Measurements from ENCODE around the gene NRTN.
"Not testable (repeated sequence)": the region's sequence is repeated elsewhere in the genome, so short reads cannot be mapped to it uniquely, and the experiment has no call there.

The NRTN gene

DNA sequence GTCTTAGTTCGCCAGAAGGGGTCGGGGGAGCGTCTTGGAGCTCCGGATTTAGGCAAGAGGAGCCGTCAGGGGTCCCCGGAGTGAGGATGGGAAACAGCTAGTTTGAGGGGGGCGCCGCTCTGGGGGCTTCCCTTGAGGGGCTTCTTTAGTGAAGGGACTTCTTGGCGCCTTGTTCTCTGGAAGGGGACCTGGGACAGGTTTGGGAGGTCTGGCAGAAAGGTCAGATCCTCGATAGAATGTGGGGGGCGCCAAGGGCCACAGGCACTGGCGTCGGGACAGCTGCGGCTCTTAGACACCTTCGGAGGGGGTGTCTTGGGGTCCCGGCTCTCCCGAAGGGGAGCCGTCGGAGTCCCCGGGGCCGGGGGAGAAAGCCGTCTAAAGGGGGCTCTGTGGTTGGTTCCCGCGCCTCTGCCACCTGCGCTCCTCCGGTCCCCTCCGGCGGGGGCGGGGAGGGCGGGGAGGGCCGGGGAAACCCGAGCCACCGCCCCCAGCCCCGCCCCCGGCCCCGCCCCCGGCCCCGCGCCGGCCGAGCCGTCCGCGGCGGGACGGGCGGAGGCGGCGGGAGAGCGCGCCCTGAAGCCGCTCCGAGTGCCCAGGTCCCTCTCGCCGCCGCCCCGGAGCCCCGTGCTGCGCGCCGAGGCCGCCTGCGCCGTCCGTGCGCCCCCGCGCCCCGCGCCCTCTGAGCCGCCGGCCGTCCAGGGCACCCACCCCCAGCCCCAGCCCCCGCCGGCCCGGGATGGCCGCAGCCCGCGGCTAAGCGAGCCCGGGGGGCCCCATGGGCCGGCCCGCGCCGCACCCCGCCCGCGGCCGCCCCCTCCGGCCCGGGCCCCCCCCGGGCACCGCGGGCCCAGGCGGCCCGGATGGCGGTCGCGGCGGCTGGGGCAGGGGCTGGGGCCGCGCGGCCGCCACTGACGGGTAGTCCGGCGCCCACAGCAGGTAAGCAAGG is at the start of gene NRTN:
NRTN (plus strand) TSS at position 552 of the 946 bp plus-strand sequence. CDS start 19,099 bp downstream, outside the sequence.
- DNase-seq (ENCODE audit: low read depth), result no peak

DNA sequence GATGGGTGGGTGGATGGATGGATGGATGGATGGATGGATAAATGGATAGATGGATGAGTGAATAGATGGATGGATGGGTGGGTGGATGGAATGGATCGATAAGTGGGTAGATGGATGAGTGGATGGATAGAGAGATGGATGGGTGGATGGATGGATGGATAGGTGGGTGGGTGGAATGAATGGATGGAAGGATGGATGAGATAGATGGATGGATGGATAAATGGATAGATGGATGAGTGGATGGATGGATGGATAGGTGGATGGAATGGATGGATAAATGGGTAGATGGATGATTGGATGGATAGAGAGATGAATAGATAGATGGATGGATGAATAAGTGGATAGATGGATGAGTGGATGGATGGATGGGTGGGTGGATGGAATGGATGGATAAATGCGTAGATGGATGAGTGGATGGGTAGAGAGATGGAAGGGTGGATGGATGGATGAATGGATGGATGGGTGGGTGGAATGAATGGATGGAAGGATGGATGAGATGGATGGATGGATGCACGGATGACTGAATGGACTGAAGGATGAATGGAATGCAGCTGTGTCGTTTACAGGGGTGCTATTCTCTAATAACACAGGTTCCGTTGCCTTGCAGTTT is 42.2 kb upstream of the NRTN start:
- no peak for DNase-seq (ENCODE audit: low read depth)

GRCh38 chr19:5765220-5765619 is 39.6 kb upstream of the NRTN start:
- DNase-seq (ENCODE audit: low read depth), result no peak

- no peak for DNase-seq (ENCODE audit: low read depth)
Observed at GRCh38 chr19:5767949-5768348, 36.9 kb upstream of the NRTN start.

DNA sequence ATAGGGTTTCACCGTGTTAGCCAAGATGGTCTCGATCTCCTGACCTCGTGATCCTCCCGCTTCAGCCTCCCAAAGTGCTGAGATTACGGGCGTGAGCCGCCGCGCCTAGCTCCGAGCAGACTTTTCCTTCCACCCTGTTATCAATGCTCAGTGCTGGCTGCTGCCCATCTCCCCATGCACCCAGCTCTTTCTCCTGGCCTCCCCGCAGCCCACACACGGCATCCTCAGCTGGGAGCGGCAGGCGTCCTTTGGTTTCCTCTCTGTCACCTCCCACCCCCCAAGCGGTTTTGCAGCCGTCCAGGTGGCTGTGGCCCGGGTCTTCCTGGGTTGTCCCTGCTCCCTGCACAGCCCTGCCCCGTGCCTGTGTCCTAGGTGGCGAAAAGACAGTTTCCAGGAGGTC is 32.5 kb upstream of the NRTN start:
- DNase-seq (ENCODE audit: low read depth), result no peak

- no peak for DNase-seq (ENCODE audit: low read depth)
Observed at GRCh38 chr19:5773276-5773675, 31.6 kb upstream of the NRTN start.

DNA sequence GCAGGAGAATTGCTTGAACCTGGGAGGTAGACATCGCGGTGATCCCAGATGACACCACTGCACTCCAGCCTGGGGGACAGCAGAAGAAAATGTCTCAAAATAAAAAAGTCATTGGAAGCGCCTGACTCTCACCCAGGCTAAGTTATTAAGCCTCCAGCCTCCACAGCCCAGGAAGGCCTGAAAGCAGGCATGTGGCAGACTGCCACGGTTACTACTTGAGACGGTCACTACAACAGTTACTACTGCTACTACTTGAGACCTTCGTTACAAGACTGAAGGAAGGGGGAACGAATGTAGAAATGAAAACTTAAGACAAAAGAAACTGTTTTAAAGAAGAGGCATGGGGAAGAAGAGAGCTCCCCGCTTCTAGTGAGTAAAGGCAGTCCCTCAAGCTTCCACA is 29.9 kb upstream of the NRTN start:
- DNase-seq (ENCODE audit: low read depth), result no peak

DNA sequence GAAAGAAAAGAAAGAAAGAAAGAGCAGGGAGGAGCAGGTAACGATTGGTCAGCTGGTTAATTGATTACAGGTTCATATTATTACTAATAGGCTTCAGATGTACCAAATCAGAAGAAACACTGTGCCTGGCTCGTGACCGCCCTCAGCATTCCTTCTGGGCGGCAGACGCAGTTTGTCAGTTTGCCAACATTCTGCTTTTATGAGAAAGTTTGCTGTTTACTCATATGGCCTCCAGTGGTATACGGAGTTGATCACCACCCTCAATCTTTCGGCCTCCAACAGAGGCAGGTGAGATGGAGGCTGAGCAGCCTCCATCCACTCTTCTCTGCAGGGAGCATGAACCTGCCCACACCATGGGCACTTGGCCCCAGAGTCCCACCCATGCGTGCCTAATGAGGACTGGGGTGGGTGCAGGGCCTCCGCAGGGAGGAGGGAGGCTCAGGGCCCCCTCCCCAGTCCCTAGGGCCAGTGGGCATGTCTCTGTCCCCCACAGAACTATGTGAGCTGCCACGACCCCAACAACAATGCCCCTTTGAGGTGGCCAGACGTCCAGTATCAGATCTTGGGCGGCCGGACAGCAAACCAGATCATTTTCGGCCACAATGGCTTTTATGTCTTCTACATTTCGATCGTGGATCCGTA is 29.1 kb upstream of the NRTN start:
- DNase-seq (ENCODE audit: low read depth), result no peak

GRCh38 chr19:5778402-5778801 is 26.5 kb upstream of the NRTN start:
- no peak for DNase-seq (ENCODE audit: low read depth)

- DNase-seq (ENCODE audit: low read depth), result not testable (repeated sequence)
Observed at GRCh38 chr19:5780916-5781315, 24.0 kb upstream of the NRTN start.

DNA sequence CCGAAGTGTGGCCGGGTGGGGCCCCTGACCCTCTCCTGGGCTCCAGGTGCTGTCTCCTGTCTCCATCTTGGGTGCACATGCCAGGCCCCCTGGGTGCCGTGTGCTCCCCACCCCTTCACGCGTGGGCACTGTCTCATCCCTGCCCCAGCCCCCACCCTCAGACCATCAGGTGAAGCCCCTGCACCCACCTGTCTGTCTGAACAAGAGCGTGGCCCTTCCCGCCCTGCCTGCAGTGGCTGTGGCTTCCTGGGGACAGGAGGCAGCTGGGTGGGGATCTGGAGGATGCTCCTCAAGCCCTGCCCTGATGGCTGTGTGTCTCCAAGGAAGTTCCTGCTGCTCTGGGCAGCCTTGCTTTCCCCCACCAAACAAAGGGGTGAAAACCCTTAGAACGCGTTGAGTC is 22.5 kb upstream of the NRTN start:
- no peak for DNase-seq (ENCODE audit: low read depth)

GRCh38 chr19:5782945-5783919 is 21.6 kb upstream of the NRTN start:
- DNase-seq (ENCODE audit: low read depth), result no peak

DNA sequence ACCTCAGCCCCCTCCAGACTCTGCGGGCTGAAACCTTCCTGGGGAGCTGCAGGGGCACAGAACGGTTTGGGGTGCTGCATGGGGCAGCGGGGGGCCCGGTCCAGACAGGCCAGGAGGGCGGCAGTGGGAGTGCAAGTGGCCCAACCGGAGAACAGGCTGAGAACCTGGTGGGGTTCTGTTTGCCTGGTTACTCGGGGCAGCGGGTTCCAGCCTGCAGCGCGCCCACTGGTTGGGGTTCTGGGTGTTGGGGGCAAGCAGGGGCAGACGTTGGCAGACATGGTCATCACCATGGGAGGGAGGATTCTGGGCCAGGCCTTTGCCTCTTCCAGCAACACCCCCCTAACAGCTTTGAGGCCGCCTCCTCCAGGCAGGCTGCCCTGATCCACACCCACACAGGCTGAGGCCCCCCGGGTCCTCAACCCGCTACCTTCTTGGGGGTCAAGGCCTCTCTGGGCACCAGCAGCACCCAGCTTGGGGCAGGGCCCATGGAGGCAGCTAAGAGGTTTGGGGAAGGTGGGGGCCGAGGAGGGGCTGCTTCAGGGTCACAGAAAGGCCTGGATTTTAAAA is 20.2 kb upstream of the NRTN start, which contains the start of gene PRR22:
PRR22 (minus strand) TSS at position 166 of the 567 bp plus-strand sequence; CDS start at position 80, 86 bp downstream.
- DNase-seq (ENCODE audit: low read depth), result no peak

DNA sequence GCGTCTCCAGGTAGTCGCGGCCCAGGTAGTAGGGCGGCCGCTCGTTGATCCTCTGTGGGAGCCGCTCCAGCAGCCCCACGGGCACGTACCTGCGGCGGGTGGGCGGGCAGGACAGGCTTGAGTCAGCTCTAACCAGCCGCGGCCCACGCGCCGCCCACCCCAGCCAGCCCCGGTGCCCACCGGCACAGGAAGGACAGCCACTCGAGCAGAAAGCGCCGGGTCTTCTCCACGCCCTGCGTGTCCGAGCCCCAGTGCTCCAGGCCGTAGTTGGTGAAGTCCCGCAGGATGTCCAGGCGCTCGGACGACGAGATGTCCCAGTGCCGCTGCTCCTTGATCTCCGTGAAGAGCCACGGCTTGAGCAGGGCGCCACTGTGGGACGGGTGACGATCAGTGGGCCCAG is 19.4 kb upstream of the NRTN start:
- DNase-seq (ENCODE audit: low read depth), result no peak

- DNase-seq (ENCODE audit: low read depth), result no peak
Observed at GRCh38 chr19:5786593-5787408, 18.1 kb upstream of the NRTN start.

- no peak for DNase-seq (ENCODE audit: low read depth)
Observed at GRCh38 chr19:5787409-5788182, 17.3 kb upstream of the NRTN start.

DNA sequence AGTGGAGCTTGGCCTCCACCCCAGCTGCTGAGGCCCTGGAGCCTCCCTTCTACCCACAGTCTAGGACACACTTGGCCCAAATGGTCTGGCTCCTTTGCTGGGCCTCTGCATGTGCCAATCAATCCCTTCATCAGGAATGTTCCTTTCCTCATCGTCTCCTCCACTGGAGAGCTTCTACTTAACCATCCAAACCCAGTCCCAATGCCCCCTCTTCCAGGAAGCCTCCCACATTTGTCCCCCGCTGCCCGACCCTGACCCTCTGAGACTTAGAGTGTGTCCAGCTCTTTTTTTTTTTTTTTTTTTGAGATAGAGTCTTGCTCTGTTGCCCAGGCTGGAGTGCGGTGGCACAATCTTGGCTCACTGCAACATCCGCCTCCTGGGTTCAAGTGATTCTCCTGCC is 16.4 kb upstream of the NRTN start:
- DNase-seq (ENCODE audit: low read depth), result no peak

- no peak for DNase-seq (ENCODE audit: low read depth)
Observed at GRCh38 chr19:5789351-5789761, 15.5 kb upstream of the NRTN start.

DNA sequence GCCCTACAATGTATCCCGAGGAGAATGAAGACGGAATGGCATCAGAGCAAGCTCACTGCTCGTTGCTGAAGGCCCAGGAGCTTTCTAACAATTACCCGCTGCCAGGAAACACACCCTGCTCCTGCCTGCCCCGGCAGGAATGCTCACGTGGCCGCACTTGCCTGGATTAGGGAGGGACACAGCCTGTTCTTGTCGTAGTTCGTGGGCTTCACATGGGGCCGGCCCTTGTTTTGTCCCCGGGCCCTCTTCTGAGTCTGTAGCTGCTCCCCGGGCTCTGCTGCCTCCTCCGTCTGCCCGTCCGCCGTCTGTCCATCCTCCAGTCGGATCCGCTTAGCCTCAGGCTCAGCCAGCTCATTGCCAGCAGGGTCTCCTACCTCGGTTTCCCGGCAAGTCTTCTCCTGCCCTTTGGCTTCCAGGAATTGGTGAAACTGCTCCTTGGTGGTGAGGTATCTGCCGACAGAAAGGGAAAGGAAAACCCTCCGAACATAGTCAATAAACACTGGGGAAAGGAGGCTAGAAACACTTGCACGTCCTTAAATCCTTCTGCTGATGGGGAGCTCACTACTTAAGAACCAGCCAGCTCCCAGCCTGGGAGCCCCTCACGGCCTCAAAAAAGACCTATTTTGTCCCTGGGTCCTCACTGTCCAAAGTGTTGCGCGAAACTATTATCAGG is 14.8 kb upstream of the NRTN start:
- no peak for DNase-seq (ENCODE audit: low read depth)
